HepG2 (cell line): ENCODE data around the gene ANAPC5. TPM values are rescaled to one million over a fixed set of nuclear protein-coding genes. Genes with fewer than 3 reads are reported as not detected.
A peak's percentile ranks its signal among the peaks of the same experiment; 100 is the strongest.

Source experiments
- ATF7-NPFF ChIP-seq: sonication (generic); formaldehyde crosslinking; IDR thresholded peaks from 2 replicates; pipeline ENCODE4 v1.8.1; 2023; ENCODE audit warnings: mild to moderate bottlenecking, low read depth, missing genetic modification reagents, moderate library complexity
- CC2D1A ChIP-seq: sonication (generic); formaldehyde crosslinking; IDR thresholded peaks from 2 replicates; pipeline ENCODE4 v1.8.1; 2023; ENCODE audit warnings: mild to moderate bottlenecking, missing genetic modification reagents
- CCAR2 ChIP-seq: fragments of 200-400 bp; formaldehyde crosslinking; optimal IDR thresholded peaks from 2 replicates; pipeline ENCODE3; 2018; ENCODE audit warnings: low read depth, mild to moderate bottlenecking, low read length, moderate library complexity
- HNF1A ChIP-seq, 2 experiments: sonication (generic) in 1 of 2; formaldehyde crosslinking in 1 of 2; IDR thresholded peaks; 2 replicates each; pipeline versions ENCODE4 v1.4.0 to v1.6.1; 2016 to 2020; ENCODE audit warnings: borderline replicate concordance in 1 of 2, low read depth in 1 of 2, mild to moderate bottlenecking in 1 of 2, missing genetic modification reagents in 1 of 2
- HNRNPLL ChIP-seq: fragments of 200-400 bp; formaldehyde crosslinking; IDR thresholded peaks from 2 replicates; pipeline ENCODE4 v1.6.1; 2017; ENCODE audit warnings: mild to moderate bottlenecking, low read depth, low read length; ENCODE audit not compliant: poor library complexity, severe bottlenecking
- ISL2 ChIP-seq: sonication (generic); formaldehyde crosslinking; IDR thresholded peaks from 2 replicates; pipeline ENCODE4 v1.5.0; 2020; ENCODE audit warnings: missing genetic modification reagents
- KLF9 ChIP-seq: IDR thresholded peaks from 2 replicates; pipeline ENCODE4 v1.6.1; 2016; ENCODE audit warnings: low read depth
- MAF1 ChIP-seq: sonication (generic); formaldehyde crosslinking; IDR thresholded peaks from 2 replicates; pipeline ENCODE4 v1.5.0; 2020; ENCODE audit warnings: missing genetic modification reagents, borderline replicate concordance
- RAD21 ChIP-seq: fragments of 450-650 bp; formaldehyde crosslinking; IDR thresholded peaks from 2 replicates; pipeline ENCODE4 v1.5.0; 2020; ENCODE audit warnings: mild to moderate bottlenecking
- RARG ChIP-seq: sonication (generic); formaldehyde crosslinking; IDR thresholded peaks from 2 replicates; pipeline ENCODE4 v1.4.0; 2020; ENCODE audit warnings: low read depth, mild to moderate bottlenecking, missing genetic modification reagents
- TEAD2 ChIP-seq: sonication (generic); formaldehyde crosslinking; IDR thresholded peaks from 2 replicates; pipeline ENCODE4 v1.9.0; 2021; ENCODE audit warnings: missing genetic modification reagents
- TOE1 ChIP-seq: sonication (generic); formaldehyde crosslinking; IDR thresholded peaks from 2 replicates; pipeline ENCODE4 v1.4.0; 2020; ENCODE audit warnings: mild to moderate bottlenecking, missing genetic modification reagents
- ZBTB7A ChIP-seq: sonication (generic); formaldehyde crosslinking; IDR thresholded peaks from 2 replicates; pipeline ENCODE4 v1.8.0; 2022; ENCODE audit warnings: mild to moderate bottlenecking, missing genetic modification reagents
- ZNF441 ChIP-seq: sonication (generic); formaldehyde crosslinking; IDR thresholded peaks from 2 replicates; pipeline ENCODE4 v1.7.0; 2021; ENCODE audit warnings: missing genetic modification reagents, borderline replicate concordance
- ZNF546 ChIP-seq: sonication (generic); formaldehyde crosslinking; conservative IDR thresholded peaks from 2 replicates; pipeline ENCODE4 v1.8.1; 2023; ENCODE audit warnings: mild to moderate bottlenecking, missing genetic modification reagents
- ZNF598 ChIP-seq: sonication (generic); formaldehyde crosslinking; IDR thresholded peaks from 2 replicates; pipeline ENCODE4 v1.5.1; 2020; ENCODE audit warnings: mild to moderate bottlenecking, missing genetic modification reagents, borderline replicate concordance
- ZNF768 ChIP-seq: sonication (generic); formaldehyde crosslinking; IDR thresholded peaks from 2 replicates; pipeline ENCODE4 v1.4.0; 2020; ENCODE audit warnings: missing genetic modification reagents
- ZNF816 ChIP-seq: sonication (generic); formaldehyde crosslinking; IDR thresholded peaks from 2 replicates; pipeline ENCODE4 v1.8.0; 2022; ENCODE audit warnings: missing genetic modification reagents, mild to moderate bottlenecking, borderline replicate concordance
- ZSCAN25 ChIP-seq: sonication (generic); formaldehyde crosslinking; IDR thresholded peaks from 2 replicates; pipeline ENCODE4 v1.8.0; 2022; ENCODE audit warnings: mild to moderate bottlenecking, missing genetic modification reagents
- polyA plus RNA-seq, 8 experiments: library from polyadenylated mRNA; depleted of rRNA in 3 of 8; stranded (reverse) in 7 of 8; unstranded in 1 of 8; fragments of >200 nt; fragmentation: Illumina TruSeq in 4 of 8; extraction: Trizol in 4 of 8; gene quantifications; 2 replicates each; pipeline versions ENCODE4 v1.2.1 to v1.2.3, GENCODE V29; 2011 to 2016; ENCODE audit warnings: low read depth in 4 of 8, missing spikeins in 1 of 8, mixed read lengths in 1 of 8; ENCODE audit not compliant: insufficient read depth in 1 of 8
- total RNA-seq, 5 experiments: library from RNA; depleted of rRNA; stranded (reverse); fragments of >200 nt; fragmentation: Illumina TruSeq; extraction: Trizol; gene quantifications; 2 replicates each; pipeline ENCODE4 v1.2.3, GENCODE V29; 2016; ENCODE audit warnings: low read depth in 1 of 5
- TF ChIP-seq, protein P1 (sequence below): IDR thresholded peaks from 2 replicates; pipeline ENCODE4 v1.6.1; 2012; ENCODE audit warnings: low read depth, low read length, improper control_type of control experiment
- TF ChIP-seq, protein P2 (sequence below): sonication (generic); formaldehyde crosslinking; IDR thresholded peaks from 2 replicates; pipeline ENCODE4 v1.8.1; 2023; ENCODE audit warnings: mild to moderate bottlenecking, missing genetic modification reagents

Gene ANAPC5
- total and polyA plus RNA-seq, 2 of the 13 experiments (the other 11 are each of a cell fraction or from before 2014, with no cell fraction given), result 146 to 161 TPM

DNA sequence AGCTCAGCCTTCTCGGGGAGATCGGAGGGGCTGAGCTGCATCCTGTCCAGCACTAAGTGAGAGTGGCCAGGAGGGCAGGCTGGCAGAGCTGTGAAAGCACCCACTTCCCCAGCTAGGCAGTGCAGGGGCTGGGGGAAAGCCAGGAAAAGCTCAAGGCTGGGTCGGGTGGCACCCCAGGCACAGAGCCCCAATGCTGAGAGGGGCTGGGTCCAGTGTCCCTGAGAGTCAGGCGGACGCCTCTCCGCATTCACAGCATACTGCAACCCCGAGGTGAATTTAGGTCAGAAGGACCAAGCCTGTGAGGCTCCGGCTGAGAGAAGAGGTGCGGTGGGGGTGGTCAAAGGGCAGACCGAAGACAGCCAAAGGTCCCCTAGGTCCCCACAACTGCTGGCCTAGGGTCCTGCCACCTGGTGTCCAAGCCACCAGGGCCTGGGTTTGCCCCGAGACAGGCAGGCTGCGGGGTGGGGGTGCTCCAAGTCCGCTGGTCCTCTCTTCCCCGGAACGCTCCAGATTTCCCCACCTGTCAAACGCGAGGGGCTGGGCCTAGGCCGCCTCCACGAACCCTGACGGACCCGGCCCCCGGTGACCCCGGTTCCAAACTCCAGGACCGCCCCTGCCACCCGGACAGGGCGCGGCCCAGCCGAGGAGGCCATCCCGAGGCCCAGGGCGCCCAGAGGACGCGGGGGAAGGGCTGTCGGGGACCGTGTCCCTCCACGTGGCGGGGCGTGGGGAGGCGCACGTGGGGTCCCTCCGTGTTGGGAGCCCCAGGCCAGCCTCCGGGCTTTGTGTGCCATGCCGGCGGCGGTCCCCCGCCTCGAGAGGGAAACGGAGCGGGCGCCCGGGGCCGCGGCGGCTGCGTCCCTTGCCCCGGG is 56.2 kb downstream of the ANAPC5 start (continued):
- no peak for TF ChIP-seq MAF1 (CRISPR knock-in tag)
- 0 out of 2 replicates have a peak, but pooled peaks have one; percentile 56 for TF ChIP-seq ZNF598 (CRISPR knock-in tag)
- peak; percentile 32; the same call in 1 of the 2 replicates for TF ChIP-seq ZNF768 (CRISPR knock-in tag)
- TF ChIP-seq CC2D1A (CRISPR knock-in tag), result no peak
- no peak for TF ChIP-seq ZBTB7A (CRISPR knock-in tag)
- no peak for TF ChIP-seq ISL2
- no peak for TF ChIP-seq ZNF816
- TF ChIP-seq, protein P1, sequence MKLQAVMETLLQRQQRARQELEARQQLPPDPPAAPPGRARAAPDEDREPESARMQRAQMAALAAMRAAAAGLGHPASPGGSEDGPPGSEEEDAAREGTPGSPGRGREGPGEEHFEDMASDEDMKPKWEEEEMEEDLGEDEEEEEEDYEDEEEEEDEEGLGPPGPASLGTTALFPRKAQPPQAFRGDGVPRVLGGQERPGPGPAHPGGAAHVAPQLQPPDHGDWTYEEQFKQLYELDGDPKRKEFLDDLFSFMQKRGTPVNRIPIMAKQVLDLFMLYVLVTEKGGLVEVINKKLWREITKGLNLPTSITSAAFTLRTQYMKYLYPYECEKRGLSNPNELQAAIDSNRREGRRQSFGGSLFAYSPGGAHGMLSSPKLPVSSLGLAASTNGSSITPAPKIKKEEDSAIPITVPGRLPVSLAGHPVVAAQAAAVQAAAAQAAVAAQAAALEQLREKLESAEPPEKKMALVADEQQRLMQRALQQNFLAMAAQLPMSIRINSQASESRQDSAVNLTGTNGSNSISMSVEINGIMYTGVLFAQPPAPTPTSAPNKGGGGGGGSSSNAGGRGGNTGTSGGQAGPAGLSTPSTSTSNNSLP, result no peak
- TF ChIP-seq CCAR2, result no peak
- TF ChIP-seq ATF7-NPFF (CRISPR knock-in tag), result no peak
- TF ChIP-seq ZNF441 (CRISPR knock-in tag), result peak; percentile 45; the same call in 1 of the 2 replicates
- TF ChIP-seq TOE1 (CRISPR knock-in tag), result no peak
- TF ChIP-seq, protein P2, sequence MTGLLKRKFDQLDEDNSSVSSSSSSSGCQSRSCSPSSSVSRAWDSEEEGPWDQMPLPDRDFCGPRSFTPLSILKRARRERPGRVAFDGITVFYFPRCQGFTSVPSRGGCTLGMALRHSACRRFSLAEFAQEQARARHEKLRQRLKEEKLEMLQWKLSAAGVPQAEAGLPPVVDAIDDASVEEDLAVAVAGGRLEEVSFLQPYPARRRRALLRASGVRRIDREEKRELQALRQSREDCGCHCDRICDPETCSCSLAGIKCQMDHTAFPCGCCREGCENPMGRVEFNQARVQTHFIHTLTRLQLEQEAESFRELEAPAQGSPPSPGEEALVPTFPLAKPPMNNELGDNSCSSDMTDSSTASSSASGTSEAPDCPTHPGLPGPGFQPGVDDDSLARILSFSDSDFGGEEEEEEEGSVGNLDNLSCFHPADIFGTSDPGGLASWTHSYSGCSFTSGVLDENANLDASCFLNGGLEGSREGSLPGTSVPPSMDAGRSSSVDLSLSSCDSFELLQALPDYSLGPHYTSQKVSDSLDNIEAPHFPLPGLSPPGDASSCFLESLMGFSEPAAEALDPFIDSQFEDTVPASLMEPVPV (CRISPR knock-in tag), result no peak
- no peak for TF ChIP-seq KLF9 (CRISPR knock-in tag)
- no peak for TF ChIP-seq HNF1A (IDR thresholded peaks at IDR 0.05; ENCODE audit: low read depth)
- no peak for TF ChIP-seq HNF1A (CRISPR knock-in tag; IDR thresholded peaks at IDR 0.05; ENCODE audit: borderline replicate concordance)
- no peak for TF ChIP-seq ZNF546 (CRISPR knock-in tag)
- no peak for TF ChIP-seq ZSCAN25 (CRISPR knock-in tag)
- no peak for TF ChIP-seq TEAD2 (CRISPR knock-in tag)
- no peak for TF ChIP-seq HNRNPLL
- TF ChIP-seq RAD21 (CRISPR knock-in tag), result no peak
- TF ChIP-seq RARG (CRISPR knock-in tag), result no peak
